Activated T-cell treated with anti-CD3 and anti-CD28 coated beads, Interleukin-2, amount 50 U/mL, for 72 hours (primary cell): ENCODE results near the gene PLCXD3. TPM values are rescaled to one million over a fixed set of nuclear protein-coding genes. Genes with fewer than 3 reads are reported as not detected.

ENCODE experiments used
- ATAC-seq, 2 donors: fragments of 150-1000 bp; cut with Tn5 transposase; replicated peaks in 1 of 2; 2 replicates each; pipeline ENCODE4 v1.10.0; 2021; ENCODE audit warnings: moderate library complexity in 2 of 2, mild to moderate bottlenecking in 1 of 2
- DNase-seq, 2 donors: peaks; one replicate each; pipeline ENCODE4 v3.0.0; 2021 to 2022; ENCODE audit warnings: mixed read lengths in 1 of 2
- H3K27ac Mint-ChIP-seq: one replicate; pipeline ENCODE4 v1.8.0; 2022; ENCODE audit warnings: mild to moderate bottlenecking, moderate library complexity, mixed read lengths
- H3K27me3 Mint-ChIP-seq: one replicate; pipeline ENCODE4 v1.8.0; 2022; ENCODE audit warnings: low read depth, mixed read lengths
- H3K36me3 Mint-ChIP-seq, 2 donors: one replicate each; pipeline ENCODE4 v1.8.0; 2022; ENCODE audit warnings: mixed read lengths in 2 of 2, mild to moderate bottlenecking in 1 of 2; ENCODE audit not compliant: insufficient read depth in 2 of 2
- H3K4me1 Mint-ChIP-seq: one replicate; pipeline ENCODE4 v1.8.0; 2022; ENCODE audit warnings: low read depth, mixed read lengths
- H3K4me3 Mint-ChIP-seq, 2 donors: one replicate each; pipeline ENCODE4 v1.8.0; 2022; ENCODE audit warnings: mild to moderate bottlenecking in 2 of 2, mixed read lengths in 2 of 2, moderate library complexity in 2 of 2
- H3K9me3 Mint-ChIP-seq, 2 donors: one replicate each; pipeline ENCODE4 v1.8.0; 2022; ENCODE audit warnings: mixed read lengths in 2 of 2
- total RNA-seq, 2 donors: library from RNA; stranded (reverse); gene quantifications; one replicate each; pipeline ENCODE4 v1.2.3, GENCODE V29; 2022

PLCXD3 gene
- total RNA-seq, 2 donors from 2014 or later = not detected

- H3K27ac Mint-ChIP-seq = no peak overlapping the region
- no peaks in the 10 kb centered on the region for H3K36me3 Mint-ChIP-seq
- H3K27me3 Mint-ChIP-seq = no peaks in the 10 kb centered on the region
- DNase-seq (no peak), ATAC-seq (no peak)
- no peaks in the 10 kb centered on the region for H3K4me1 Mint-ChIP-seq
- no peaks in the 10 kb centered on the region for H3K9me3 Mint-ChIP-seq
- no peak overlapping the region for H3K4me3 Mint-ChIP-seq
Observed at GRCh38 chr5:41418220-41419031, 92.0 kb downstream of the PLCXD3 start.

DNA sequence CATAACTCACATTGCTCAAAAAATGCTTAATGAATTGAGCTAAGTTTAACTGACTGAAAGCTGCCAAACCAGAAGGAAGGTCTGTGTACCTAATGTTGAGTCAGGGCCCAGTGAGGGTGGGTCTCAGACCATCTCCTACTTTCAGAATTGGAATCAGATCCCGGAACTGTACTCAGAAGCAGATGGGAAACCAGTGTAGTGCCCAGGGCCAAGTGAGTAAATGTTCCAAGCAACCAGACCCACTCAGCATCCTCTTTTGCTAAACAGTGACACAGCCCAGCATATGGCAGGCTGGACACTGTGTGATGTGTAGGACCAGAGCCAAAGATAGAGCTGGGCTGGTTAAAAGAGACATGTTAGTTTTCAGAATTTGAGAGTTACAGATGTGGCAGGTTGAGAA, 94.1 kb downstream of the PLCXD3 start:
- Mint-ChIP-seq H3K4me3 (no peak overlapping the region), H3K9me3 (no peaks in the 10 kb centered on the region), H3K36me3 (no peaks in the 10 kb centered on the region), H3K27me3 (no peaks in the 10 kb centered on the region), H3K27ac (no peak overlapping the region), H3K4me1 (no peaks in the 10 kb centered on the region)
- DNase-seq (no peak), ATAC-seq (no peak)

GRCh38 chr5:41415242-41415641, 95.2 kb downstream of the PLCXD3 start:
- H3K27me3 Mint-ChIP-seq = no peaks in the 10 kb centered on the region
- DNase-seq = no peak
- peaks cover 0 to 3% of the 10 kb centered on the region in 2 donors for H3K9me3 Mint-ChIP-seq
- H3K4me1 Mint-ChIP-seq = no peaks in the 10 kb centered on the region
- H3K36me3 Mint-ChIP-seq = no peaks in the 10 kb centered on the region
- H3K4me3 Mint-ChIP-seq = no peak overlapping the region
- H3K27ac Mint-ChIP-seq = no peak overlapping the region
- no peak for ATAC-seq

DNA sequence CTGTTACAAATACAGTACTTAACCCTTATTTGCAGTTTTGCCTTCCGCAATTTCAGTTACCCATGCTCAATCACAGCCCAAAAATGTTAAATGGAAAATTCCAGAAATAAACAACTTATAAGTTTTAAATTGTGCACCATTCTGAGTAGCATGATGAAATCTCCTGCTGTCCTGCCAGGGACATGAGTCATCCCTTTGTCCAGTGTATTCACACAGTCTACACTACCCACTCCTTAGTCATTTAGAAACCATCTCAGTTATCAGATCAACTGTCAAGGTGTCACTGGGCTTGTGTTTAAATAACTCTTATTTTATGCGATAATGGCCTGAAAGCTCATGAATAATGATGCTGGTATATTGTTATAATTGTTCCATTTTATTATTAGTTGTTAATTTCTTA, 95.8 kb downstream of the PLCXD3 start:
- H3K36me3 Mint-ChIP-seq = no peaks in the 10 kb centered on the region
- H3K4me1 Mint-ChIP-seq = no peaks in the 10 kb centered on the region
- H3K9me3 Mint-ChIP-seq = peaks cover 0 to 3% of the 10 kb centered on the region in 2 donors
- no peak for ATAC-seq
- no peak overlapping the region for H3K4me3 Mint-ChIP-seq
- H3K27ac Mint-ChIP-seq = no peak overlapping the region
- H3K27me3 Mint-ChIP-seq = no peaks in the 10 kb centered on the region
- no peak for DNase-seq

DNA sequence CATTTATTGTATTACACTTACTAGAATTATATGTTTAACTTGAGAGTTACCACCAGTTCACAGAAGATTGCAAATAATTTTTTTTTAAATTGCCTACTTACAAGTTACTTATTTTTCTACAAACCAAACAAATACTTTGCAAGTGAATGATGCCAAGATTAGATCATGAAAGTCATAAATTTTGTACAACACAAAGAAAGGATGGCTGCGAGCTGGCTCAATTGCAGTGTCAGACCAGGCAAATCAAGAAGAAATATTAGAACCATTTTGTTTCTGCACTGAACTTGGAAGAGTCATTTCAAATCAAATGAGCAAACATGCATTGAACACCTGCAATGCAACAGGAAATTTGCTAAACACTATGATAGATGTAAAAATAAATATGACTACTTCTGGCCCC, 97.3 kb downstream of the PLCXD3 start:
- H3K4me1 Mint-ChIP-seq = no peaks in the 10 kb centered on the region
- no peak overlapping the region for H3K4me3 Mint-ChIP-seq
- H3K27ac Mint-ChIP-seq = no peak overlapping the region
- H3K27me3 Mint-ChIP-seq = no peaks in the 10 kb centered on the region
- ATAC-seq = no peak
- H3K36me3 Mint-ChIP-seq = no peaks in the 10 kb centered on the region
- H3K9me3 Mint-ChIP-seq = peaks cover 0 to 3% of the 10 kb centered on the region in 2 donors
- no peak for DNase-seq

- no peaks in the 10 kb centered on the region for H3K36me3 Mint-ChIP-seq
- no peak for DNase-seq
- no peaks in the 10 kb centered on the region for H3K4me1 Mint-ChIP-seq
- H3K27ac Mint-ChIP-seq = no peak overlapping the region
- H3K27me3 Mint-ChIP-seq = no peaks in the 10 kb centered on the region
- H3K9me3 Mint-ChIP-seq = peaks cover 0 to 3% of the 10 kb centered on the region in 2 donors
- no peak overlapping the region for H3K4me3 Mint-ChIP-seq
- no peak for ATAC-seq
Observed at GRCh38 chr5:41412496-41412895, 97.9 kb downstream of the PLCXD3 start.

GRCh38 chr5:41410737-41411136, 99.7 kb downstream of the PLCXD3 start:
- Mint-ChIP-seq H3K4me3 (no peak overlapping the region), H3K36me3 (no peaks in the 10 kb centered on the region), H3K27me3 (no peaks in the 10 kb centered on the region), H3K9me3 (peaks cover 0 to 5% of the 10 kb centered on the region in 2 donors), H3K4me1 (no peaks in the 10 kb centered on the region), H3K27ac (no peak overlapping the region)
- ATAC-seq = no peak
- no peak for DNase-seq

DNA sequence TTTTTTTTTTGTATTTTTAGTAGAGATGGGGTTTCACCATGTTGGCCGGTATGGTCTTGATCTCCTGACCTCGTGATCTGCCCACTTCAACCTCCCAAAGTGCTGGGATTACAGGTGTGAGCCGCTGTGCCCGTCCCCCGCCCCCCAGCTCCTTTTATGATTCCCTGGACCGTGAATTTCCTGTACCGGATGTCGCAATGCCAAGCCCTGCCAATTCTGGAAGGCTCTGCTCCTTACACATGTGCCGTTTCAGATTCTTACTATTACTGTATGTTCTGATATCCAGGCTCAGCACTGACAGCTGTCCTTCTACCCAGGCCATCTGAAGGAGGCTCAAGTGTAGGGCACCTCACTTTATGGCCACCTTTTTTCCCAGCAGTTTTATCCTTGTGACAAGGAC, 100.1 kb downstream of the PLCXD3 start:
- H3K4me3 Mint-ChIP-seq = no peak overlapping the region
- H3K27ac Mint-ChIP-seq = no peak overlapping the region
- peaks cover 0 to 5% of the 10 kb centered on the region in 2 donors for H3K9me3 Mint-ChIP-seq
- DNase-seq (no peak), ATAC-seq (no peak)
- H3K27me3 Mint-ChIP-seq = no peaks in the 10 kb centered on the region
- H3K36me3 Mint-ChIP-seq = no peaks in the 10 kb centered on the region
- no peaks in the 10 kb centered on the region for H3K4me1 Mint-ChIP-seq

DNA sequence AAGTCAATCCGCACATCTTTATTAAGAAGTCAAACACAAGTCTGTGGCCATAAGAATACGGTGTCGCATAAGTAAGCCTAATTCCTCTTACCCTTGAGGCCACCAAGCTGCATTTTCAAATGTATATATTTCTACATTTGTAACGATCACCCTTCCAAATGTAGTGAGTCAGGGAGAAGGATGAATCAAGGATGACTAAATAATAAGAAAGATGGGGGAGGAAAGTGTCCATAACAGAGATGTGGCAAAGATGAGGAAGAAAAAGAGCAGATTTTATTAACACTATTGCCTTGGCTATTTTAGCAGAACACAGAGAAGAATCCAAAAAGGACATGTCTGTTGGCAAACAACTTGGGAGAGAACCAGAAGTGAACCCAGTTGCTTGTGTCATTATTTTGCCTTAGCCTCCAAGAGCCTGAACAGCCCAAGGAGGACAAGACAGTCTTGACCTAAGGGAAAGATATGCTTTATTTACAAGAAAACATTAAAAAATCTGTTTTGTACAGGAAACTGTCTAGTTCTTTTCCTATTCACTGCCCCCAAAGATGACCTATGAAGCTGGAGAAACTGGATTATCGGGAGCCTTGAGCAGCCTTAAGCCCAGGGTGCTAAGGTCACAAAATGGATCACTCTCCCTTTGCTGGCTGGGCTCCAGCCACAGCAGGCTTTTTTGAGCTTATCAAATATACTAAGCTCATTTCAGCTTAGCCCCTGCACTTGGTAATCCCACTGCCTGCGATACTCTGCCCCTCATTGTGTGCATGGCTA, 101.5 kb downstream of the PLCXD3 start:
- Mint-ChIP-seq H3K4me1 (no peaks in the 10 kb centered on the region), H3K4me3 (no peak overlapping the region), H3K9me3 (peaks cover 0 to 5% of the 10 kb centered on the region in 2 donors), H3K27me3 (no peaks in the 10 kb centered on the region), H3K27ac (no peak overlapping the region), H3K36me3 (no peaks in the 10 kb centered on the region)
- no peak for DNase-seq
- ATAC-seq = no peak

- Mint-ChIP-seq H3K4me1 (no peaks in the 10 kb centered on the region), H3K27me3 (no peaks in the 10 kb centered on the region), H3K27ac (no peak overlapping the region), H3K4me3 (no peak overlapping the region), H3K9me3 (peaks cover 0 to 5% of the 10 kb centered on the region in 2 donors), H3K36me3 (no peaks in the 10 kb centered on the region)
- ATAC-seq = no peak
- DNase-seq = no peak
Observed at GRCh38 chr5:41406936-41407335, 103.5 kb downstream of the PLCXD3 start.

DNA sequence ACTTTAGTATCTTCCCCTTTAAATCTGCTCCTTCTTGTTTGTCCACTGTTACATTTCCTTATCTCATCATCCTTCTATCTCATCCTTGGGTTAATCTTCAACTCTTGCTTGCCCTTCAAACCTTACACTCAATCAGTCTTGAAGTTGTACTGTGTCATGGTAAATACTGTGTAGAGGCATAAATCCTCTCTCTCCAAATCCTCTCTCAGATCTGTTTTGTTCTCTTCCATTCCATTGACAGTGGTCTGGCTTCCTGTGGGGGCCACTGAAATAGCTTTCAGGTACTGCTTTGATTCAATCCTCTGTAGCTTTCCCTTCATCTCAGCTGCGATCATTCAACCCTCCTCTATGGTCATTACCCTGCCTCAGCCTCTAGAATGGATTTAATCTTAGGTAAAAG, 104.0 kb downstream of the PLCXD3 start:
- Mint-ChIP-seq H3K9me3 (peaks cover 0 to 5% of the 10 kb centered on the region in 2 donors), H3K36me3 (no peaks in the 10 kb centered on the region), H3K4me1 (no peaks in the 10 kb centered on the region), H3K27me3 (no peaks in the 10 kb centered on the region), H3K27ac (no peak overlapping the region), H3K4me3 (no peak overlapping the region)
- ATAC-seq (no peak), DNase-seq (no peak)

GRCh38 chr5:41404757-41405156, 105.6 kb downstream of the PLCXD3 start:
- Mint-ChIP-seq H3K27me3 (no peaks in the 10 kb centered on the region), H3K27ac (no peak overlapping the region), H3K9me3 (peaks cover 0 to 4% of the 10 kb centered on the region in 2 donors), H3K4me3 (no peak overlapping the region), H3K36me3 (no peaks in the 10 kb centered on the region), H3K4me1 (no peaks in the 10 kb centered on the region)
- DNase-seq (no peak), ATAC-seq (no peak)

DNA sequence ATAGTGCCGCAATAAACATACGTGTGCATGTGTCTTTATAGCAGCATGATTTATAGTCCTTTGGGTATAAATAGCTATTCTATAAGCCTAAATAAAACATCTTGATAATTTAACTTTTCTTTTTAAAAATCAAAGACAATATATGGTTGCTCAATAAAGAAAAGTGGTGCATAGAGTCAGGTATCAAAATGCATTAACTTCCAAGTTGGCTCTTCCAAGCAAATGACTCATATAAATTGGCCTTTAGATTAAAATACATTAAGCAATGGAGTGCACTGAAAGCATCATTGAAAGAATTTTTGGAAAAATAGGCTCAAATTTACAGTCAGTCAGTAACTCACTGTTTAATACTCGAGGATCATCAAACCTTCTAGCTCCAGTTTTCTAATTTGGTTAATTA, 106.6 kb downstream of the PLCXD3 start:
- H3K27ac Mint-ChIP-seq = no peak overlapping the region
- H3K4me1 Mint-ChIP-seq = no peaks in the 10 kb centered on the region
- H3K36me3 Mint-ChIP-seq = no peaks in the 10 kb centered on the region
- DNase-seq (no peak), ATAC-seq (no peak)
- H3K4me3 Mint-ChIP-seq = no peak overlapping the region
- peaks cover 2 to 4% of the 10 kb centered on the region in 2 donors for H3K9me3 Mint-ChIP-seq
- H3K27me3 Mint-ChIP-seq = no peaks in the 10 kb centered on the region
